ENCODE results near the gene ARHGAP4.
A peak's percentile ranks its signal among the peaks of the same experiment; 100 is the strongest.

Gene ARHGAP4

GRCh38 chrX:153927672-153927921 lies 1.5 kb upstream of the ARHGAP4 start:
- no peak for DNase-seq (ENCODE audit: low spot score)

DNA sequence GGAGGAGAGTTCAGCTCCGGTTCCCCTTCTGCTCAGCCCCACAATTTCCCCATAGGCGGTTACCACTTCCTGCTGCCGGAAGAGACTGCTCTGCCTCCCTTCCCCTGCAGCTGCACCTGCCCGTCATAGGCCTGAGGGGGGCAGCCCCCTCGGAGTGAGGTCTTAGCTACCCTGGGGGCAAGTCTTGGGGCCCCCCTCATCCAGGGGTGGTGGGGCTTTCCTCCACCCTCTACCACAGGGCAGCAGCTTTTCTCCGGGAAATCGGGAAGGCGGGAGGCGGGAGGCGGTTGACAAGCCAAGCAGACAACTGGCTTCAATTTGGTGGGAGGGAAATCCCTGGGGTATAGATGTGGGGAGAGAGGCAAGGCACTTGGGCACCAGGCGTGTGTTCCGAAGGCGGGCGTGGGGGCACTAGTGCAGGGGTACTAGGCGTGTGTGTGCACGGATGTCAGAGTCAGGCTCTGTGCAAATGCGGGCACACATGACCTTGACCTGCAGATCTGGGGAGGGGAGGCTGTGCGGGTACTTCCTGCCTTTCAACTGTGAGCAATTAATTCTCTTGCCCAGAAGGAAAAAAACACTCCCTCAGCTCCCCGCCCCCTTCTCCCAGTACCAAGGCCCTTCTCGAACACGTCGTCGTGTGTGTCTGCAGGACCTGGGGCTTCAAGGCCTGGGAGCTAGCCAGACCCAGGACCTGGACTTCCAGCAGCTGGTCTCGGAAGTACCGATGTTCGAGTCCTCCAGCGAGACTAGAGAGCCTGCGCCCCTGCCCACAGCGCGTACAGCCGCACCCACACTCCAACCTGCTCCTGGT lies 1.0 kb upstream of the ARHGAP4 start:
- peak; percentile 79 for DNase-seq (ENCODE audit: low spot score)

- DNase-seq (ENCODE audit: low spot score), result no peak
Measured at GRCh38 chrX:153926552-153926857, 441 bp upstream of the ARHGAP4 start.

- peak; percentile 42 for DNase-seq (ENCODE audit: low spot score)
Measured at GRCh38 chrX:153925387-153925738, 701 bp downstream of the ARHGAP4 start.

GRCh38 chrX:153924149-153924861 lies 1.8 kb downstream of the ARHGAP4 start:
- no peak for DNase-seq (ENCODE audit: low spot score)

DNA sequence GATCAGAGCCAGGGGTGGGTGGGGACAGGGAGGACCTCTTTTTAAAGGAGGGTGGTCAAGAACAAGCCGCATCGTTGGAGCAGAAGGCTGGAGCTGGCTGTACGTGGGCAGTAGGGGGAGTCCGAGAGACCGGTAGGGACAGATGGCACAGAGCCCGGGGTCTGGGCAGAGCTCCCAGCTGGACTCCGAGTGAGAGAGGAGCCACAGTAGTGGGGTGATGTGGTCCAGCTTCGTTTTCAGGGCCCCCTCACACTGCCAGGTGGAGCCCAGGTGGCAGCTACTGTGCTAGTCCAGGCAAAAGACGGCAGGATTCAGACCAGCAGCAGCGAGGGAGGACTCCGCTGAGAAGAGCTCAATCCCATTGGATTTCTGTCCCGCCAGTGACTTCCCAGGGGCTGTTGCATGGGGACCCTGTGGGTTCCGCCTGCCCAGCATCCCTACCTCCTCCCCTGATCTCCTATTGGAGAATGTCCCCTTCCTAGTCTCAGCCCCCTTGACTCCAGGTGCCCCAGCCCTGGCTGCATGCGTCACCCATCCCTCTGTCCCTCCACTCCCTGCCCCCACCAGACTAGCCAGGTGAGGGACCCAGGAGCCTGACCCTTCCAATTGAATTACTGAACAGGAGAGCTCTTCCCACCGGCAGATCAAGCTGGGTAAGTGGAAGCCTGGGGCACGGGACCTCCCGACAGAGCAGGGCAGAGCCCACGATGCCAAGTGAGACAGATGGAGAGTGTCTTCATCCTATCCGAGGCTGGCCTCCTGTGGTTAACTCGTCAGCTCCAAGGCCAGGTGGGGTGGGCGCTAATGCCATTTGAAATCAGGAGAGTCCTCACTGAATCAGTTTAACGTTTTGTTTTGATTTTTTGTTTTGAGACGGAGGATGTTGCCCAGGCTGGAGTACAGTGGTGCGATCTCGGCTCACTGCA lies 2.9 kb downstream of the ARHGAP4 start:
- no peak for DNase-seq (ENCODE audit: low spot score)

GRCh38 chrX:153921511-153922446 lies 4.3 kb downstream of the ARHGAP4 start:
- DNase-seq (ENCODE audit: low spot score), result no peak

GRCh38 chrX:153921070-153921469 lies 5.0 kb downstream of the ARHGAP4 start:
- DNase-seq (ENCODE audit: low spot score), result no peak

DNA sequence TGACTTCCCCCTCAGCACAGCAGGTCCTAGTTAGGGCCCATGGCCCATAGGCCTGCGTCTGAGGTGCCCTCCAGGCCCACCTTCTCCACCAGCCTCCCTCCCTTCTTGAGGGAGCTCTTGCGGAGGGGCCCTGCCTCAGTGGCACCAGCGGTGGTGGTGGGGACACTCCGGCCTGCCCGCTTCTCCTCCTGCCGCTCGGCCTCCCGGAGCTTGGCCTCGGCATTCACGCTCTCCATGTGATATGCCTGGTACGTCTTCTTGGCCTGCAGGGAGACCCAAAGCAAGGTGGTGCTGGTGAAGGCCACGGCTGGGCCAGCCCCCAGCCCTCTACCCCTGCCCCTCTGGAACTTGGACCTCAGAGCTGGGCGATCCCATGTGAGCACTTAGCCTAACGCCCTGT lies 5.5 kb downstream of the ARHGAP4 start:
- no peak for DNase-seq (ENCODE audit: low spot score)

GRCh38 chrX:153919281-153919680 lies 6.8 kb downstream of the ARHGAP4 start:
- DNase-seq (ENCODE audit: low spot score), result no peak

DNA sequence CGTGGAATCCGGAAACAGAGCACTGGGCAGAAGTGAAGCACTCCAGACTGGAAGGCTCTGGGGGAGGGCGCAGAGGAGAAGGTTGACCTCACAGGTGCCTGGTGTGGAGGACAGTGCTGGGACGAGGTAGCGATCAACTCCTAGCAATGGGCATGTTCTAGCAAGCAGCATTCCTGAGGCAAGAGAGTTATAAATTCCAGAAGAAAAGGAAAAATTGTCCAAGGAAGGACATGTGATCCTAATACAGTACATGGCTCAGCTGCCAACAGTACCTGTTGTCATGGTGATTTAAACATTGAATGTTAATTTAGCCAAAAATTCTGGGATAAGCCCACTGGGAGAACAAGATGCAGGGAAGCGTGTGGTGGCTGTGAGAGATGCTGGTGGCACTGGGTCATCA lies 8.2 kb downstream of the ARHGAP4 start:
- no peak for DNase-seq (ENCODE audit: low spot score)

- DNase-seq (ENCODE audit: low spot score), result no peak
Measured at GRCh38 chrX:153913701-153914100, 12.4 kb downstream of the ARHGAP4 start.

DNA sequence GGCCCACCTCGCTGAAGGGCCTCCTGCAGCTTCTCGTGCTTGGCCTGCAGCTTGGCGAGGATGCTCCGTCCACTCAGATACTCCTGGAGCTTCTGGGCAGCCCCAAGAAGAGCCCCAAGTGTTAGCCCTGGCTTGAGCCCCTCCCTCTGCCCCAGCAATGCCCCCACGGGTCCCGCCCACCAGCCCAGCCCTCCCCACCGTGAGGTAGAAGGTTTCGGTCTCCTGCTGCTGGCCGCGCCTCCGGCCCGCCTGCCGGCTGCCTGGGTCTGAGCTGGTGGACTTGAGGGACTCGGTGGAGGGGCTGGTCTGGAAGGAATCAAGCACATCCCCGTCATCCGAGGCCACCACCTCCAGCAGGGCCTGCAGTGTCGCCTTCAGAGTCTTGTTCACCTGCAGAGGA lies 12.9 kb downstream of the ARHGAP4 start:
- no peak for DNase-seq (ENCODE audit: low spot score)

GRCh38 chrX:153911798-153912197 lies 14.3 kb downstream of the ARHGAP4 start:
- DNase-seq (ENCODE audit: low spot score), result no peak

DNA sequence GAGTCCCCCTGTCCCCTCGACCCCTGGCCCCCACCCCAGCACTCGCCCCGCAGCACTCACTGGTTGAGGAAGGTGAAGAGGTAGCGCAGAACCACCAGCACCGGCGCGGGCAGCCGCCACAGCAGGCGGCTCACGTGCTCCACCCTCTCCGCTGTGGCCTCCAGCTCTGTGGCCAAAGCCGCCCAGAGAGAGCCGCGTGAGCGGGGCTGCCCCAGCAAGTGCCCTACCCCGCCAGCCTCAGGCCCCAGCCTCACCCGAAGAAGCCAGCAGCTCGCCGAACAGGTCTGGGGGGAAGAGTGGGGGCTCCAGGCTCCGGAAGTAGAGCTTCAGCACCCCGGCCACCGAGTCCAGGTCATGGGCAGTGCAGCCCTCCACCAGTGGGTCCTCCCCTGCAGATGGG lies 15.6 kb downstream of the ARHGAP4 start:
- DNase-seq (ENCODE audit: low spot score), result no peak

DNA sequence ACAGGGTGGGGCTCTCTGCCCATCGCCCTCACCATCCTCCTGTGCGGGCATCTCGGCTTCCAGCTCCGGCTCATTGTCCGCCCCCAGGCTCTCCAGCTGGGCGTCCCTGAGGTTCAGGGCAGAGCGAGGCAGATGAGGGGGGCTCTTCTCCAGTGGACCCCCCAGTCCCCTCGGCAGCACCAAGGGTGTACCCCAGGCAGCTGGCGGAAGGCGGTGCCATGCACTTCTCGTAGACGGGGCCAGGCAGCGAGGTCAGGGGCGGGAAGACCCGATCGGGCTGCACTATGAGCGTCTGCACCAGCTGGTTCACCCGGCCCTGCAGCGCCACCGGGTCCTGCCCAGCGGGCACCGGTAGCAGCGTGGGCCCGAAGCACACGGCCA lies 16.1 kb downstream of the ARHGAP4 start:
- no peak for DNase-seq (ENCODE audit: low spot score)

GRCh38 chrX:153909024-153909979 lies 16.8 kb downstream of the ARHGAP4 start:
- no peak for DNase-seq (ENCODE audit: low spot score)

- no peak for DNase-seq (ENCODE audit: low spot score)
Measured at GRCh38 chrX:153908219-153908860, 17.7 kb downstream of the ARHGAP4 start.

DNA sequence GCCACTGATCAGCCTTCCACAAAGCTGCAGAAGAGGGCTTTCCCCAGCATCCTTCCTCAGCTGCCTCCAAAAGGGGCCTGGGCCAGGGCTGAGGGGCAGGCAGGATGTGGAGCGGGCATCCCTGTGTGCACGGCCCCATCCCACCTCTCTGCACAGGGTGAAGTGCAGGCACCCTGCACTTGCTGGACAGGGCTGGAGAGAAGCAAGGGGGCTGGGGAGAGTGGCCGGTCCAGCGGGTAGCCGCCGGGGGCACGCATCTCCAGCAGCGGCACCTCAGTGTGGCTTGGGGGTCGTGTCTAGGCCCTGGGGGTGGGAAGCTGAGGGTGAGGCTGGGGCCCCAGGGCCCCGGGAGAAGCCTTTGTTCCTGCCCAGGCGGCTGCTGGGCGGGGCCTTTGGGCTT lies 18.6 kb downstream of the ARHGAP4 start:
- DNase-seq (ENCODE audit: low spot score), result no peak
